Measurements from ENCODE around the gene MED13L.

GRCh38 chr12:116011217-116011616, 266.3 kb downstream of the MED13L start:
- TF ChIP-seq POLR2AphosphoS5 (IDR thresholded peaks at IDR 0.05; ENCODE audit: insufficient read depth, low read depth, low read length) (no peak), EZH2 (IDR thresholded peaks at IDR 0.05; ENCODE audit: borderline replicate concordance, low read depth, low read length, severe bottlenecking) (no peak), CTCF (IDR thresholded peaks at IDR 0.05; ENCODE audit: extremely low read depth in 1 of 2, insufficient read depth in 1 of 2, low read depth in 1 of 2, low read length in 2 of 2) (no peak), POLR2A (IDR thresholded peaks at IDR 0.05; ENCODE audit: low read depth, low read length) (no peak), MAX (IDR thresholded peaks at IDR 0.05; ENCODE audit: insufficient read depth, insufficient read length) (no peak), FOS (IDR thresholded peaks at IDR 0.05; ENCODE audit: borderline replicate concordance, insufficient read depth, low read length) (no peak), MYC (IDR thresholded peaks at IDR 0.05; ENCODE audit: low read depth, low read length) (no peak), JUN (IDR thresholded peaks at IDR 0.05; ENCODE audit: borderline replicate concordance, insufficient read depth, insufficient read length, low read depth) (no peak), GATA2 (IDR thresholded peaks at IDR 0.05; ENCODE audit: insufficient read depth, insufficient read length, low read depth, low read length) (no peak)
